ENCODE data around the gene PPP2R5C. TPM values are rescaled to one million over a fixed set of nuclear protein-coding genes. Genes with fewer than 3 reads are reported as not detected.

The PPP2R5C gene
- total and polyA plus RNA-seq, 7 donors: 18.2 to 76.6 (median 57.1) TPM

GRCh38 chr14:101888182-101888581 is 126.7 kb downstream of the PPP2R5C start:
- no peaks in the 10 kb centered on the region for H3K9me3 ChIP-seq
- intact Hi-C loops (cut with DNase I): no loop called here
- TF ChIP-seq, protein P1, sequence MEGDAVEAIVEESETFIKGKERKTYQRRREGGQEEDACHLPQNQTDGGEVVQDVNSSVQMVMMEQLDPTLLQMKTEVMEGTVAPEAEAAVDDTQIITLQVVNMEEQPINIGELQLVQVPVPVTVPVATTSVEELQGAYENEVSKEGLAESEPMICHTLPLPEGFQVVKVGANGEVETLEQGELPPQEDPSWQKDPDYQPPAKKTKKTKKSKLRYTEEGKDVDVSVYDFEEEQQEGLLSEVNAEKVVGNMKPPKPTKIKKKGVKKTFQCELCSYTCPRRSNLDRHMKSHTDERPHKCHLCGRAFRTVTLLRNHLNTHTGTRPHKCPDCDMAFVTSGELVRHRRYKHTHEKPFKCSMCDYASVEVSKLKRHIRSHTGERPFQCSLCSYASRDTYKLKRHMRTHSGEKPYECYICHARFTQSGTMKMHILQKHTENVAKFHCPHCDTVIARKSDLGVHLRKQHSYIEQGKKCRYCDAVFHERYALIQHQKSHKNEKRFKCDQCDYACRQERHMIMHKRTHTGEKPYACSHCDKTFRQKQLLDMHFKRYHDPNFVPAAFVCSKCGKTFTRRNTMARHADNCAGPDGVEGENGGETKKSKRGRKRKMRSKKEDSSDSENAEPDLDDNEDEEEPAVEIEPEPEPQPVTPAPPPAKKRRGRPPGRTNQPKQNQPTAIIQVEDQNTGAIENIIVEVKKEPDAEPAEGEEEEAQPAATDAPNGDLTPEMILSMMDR (IDR thresholded peaks at IDR 0.05): no peak
- H3K4me1 ChIP-seq: no peaks in the 10 kb centered on the region
- WGBS, 3 donors: 90 to 94% (median 93%) methylated on average over 10 of the region's 10 CpGs
- DNase-seq (no peak), ATAC-seq (no peak)
- no peak overlapping the region for H3K27ac ChIP-seq
- no peaks in the 10 kb centered on the region for H3K27me3 ChIP-seq (ENCODE audit: insufficient read depth in 3 of 3, low read length in 2 of 3)
- H3K4me3 ChIP-seq: no peak overlapping the region
- H3K36me3 ChIP-seq (ENCODE audit: insufficient read depth in 1 of 2, low read depth in 1 of 2): peaks cover 0 to 96% of the 10 kb centered on the region in 2 donors

GRCh38 chr14:101889366-101889765 is 127.9 kb downstream of the PPP2R5C start:
- H3K27me3 ChIP-seq (ENCODE audit: insufficient read depth in 3 of 3, low read length in 2 of 3): no peaks in the 10 kb centered on the region
- intact Hi-C loops (cut with DNase I): no loop called here
- no peak overlapping the region for H3K4me3 ChIP-seq
- no peak overlapping the region for H3K27ac ChIP-seq
- H3K36me3 ChIP-seq (ENCODE audit: insufficient read depth in 1 of 2, low read depth in 1 of 2): peaks cover 0 to 96% of the 10 kb centered on the region in 2 donors
- ATAC-seq (no peak), DNase-seq (no peak)
- TF ChIP-seq, protein P1 (IDR thresholded peaks at IDR 0.05): no peak
- H3K4me1 ChIP-seq: no peaks in the 10 kb centered on the region
- H3K9me3 ChIP-seq: no peaks in the 10 kb centered on the region
- 94 to 95% (median 94%) methylated on average over 10 of the region's 10 CpGs for WGBS, 3 donors

GRCh38 chr14:101889898-101890297 is 128.4 kb downstream of the PPP2R5C start:
- intact Hi-C loops (cut with DNase I): no loop called here
- no peaks in the 10 kb centered on the region for H3K4me1 ChIP-seq
- no peaks in the 10 kb centered on the region for H3K27me3 ChIP-seq (ENCODE audit: insufficient read depth in 3 of 3, low read length in 2 of 3)
- peaks cover 0 to 96% of the 10 kb centered on the region in 2 donors for H3K36me3 ChIP-seq (ENCODE audit: insufficient read depth in 1 of 2, low read depth in 1 of 2)
- TF ChIP-seq, protein P1 (IDR thresholded peaks at IDR 0.05): no peak
- 81 to 84% (median 82%) methylated on average over 7 of the region's 7 CpGs for WGBS, 3 donors
- no peak for ATAC-seq
- no peak overlapping the region for H3K27ac ChIP-seq
- DNase-seq: no peak
- H3K4me3 ChIP-seq: no peak overlapping the region
- H3K9me3 ChIP-seq: no peaks in the 10 kb centered on the region

DNA sequence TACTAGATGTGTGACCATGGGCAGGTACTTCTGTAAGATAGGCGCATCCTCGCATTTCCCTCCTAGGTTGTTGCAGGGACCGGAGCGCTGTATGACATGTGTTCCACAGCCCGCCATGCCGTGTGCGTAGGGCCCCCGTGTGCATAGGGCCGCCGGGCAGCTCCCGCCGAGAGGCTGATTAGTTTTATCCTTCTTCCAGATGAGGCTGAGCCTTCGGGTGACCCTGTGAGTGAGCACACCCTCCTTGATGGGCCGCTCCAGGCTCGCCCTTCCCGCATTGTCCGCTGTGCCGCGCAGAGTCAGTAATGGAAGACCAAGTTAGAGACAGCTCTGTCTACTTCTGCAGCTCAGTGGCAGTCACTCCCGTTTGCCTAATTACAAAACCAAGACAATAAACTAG is 130.0 kb downstream of the PPP2R5C start:
- no peak overlapping the region for H3K27ac ChIP-seq
- H3K4me1 ChIP-seq: no peaks in the 10 kb centered on the region
- TF ChIP-seq, protein P1 (IDR thresholded peaks at IDR 0.05): no peak
- H3K27me3 ChIP-seq (ENCODE audit: insufficient read depth in 3 of 3, low read length in 2 of 3): no peaks in the 10 kb centered on the region
- H3K4me3 ChIP-seq: no peak overlapping the region
- ATAC-seq (no peak), DNase-seq (no peak)
- intact Hi-C loops (cut with DNase I): no loop called here
- WGBS, 3 donors: 94 to 96% (median 94%) methylated on average over 20 of the region's 20 CpGs
- H3K36me3 ChIP-seq (ENCODE audit: insufficient read depth in 1 of 2, low read depth in 1 of 2): peaks cover 0 to 98% of the 10 kb centered on the region in 2 donors
- no peaks in the 10 kb centered on the region for H3K9me3 ChIP-seq

DNA sequence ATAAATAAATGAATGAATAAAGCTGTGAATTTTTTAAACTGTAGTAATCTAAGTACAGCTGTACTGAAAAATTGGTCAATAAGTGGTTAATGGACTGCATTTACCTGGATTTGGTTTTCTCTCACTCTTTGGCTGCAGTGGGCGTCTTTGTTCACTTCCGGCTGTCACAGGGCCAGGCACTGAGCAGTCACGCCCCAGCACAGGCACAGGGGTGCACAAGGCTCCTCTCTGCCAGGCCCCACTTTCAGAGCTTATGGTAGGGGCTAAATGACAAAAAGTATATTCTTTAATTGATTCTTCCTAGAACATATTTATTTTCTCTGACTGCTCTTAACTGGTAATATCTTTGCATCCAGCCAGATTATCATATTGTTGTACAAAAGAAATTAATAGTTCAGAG is 132.2 kb downstream of the PPP2R5C start:
- intact Hi-C loops (cut with DNase I): no loop called here
- H3K36me3 ChIP-seq (ENCODE audit: insufficient read depth in 1 of 2, low read depth in 1 of 2): peaks cover 0 to 97% of the 10 kb centered on the region in 2 donors
- H3K27me3 ChIP-seq (ENCODE audit: insufficient read depth in 3 of 3, low read length in 2 of 3): no peaks in the 10 kb centered on the region
- no peak overlapping the region for H3K4me3 ChIP-seq
- no peak overlapping the region for H3K27ac ChIP-seq
- ATAC-seq: no peak
- TF ChIP-seq, protein P1 (IDR thresholded peaks at IDR 0.05): no peak
- WGBS, 3 donors: 79 to 90% (median 83%) methylated on average over 3 of the region's 3 CpGs
- DNase-seq: no peak
- no peaks in the 10 kb centered on the region for H3K4me1 ChIP-seq
- H3K9me3 ChIP-seq: no peaks in the 10 kb centered on the region

Measured in psoas muscle (tissue), 8 donors.